DOHH2 (cell line): Measurements from ENCODE around the gene TNFRSF6B.

Experiments used
- H3F3A ChIP-seq: fragments of 200-600 bp; sonication (generic), shearing (Covaris generic); 2 replicates; pipeline ENCODE4 v1.6.0; 2016; ENCODE audit warnings: antibody characterized with exemption, mild to moderate bottlenecking; ENCODE audit not compliant: control insufficient read depth, insufficient read depth
- H3K27ac ChIP-seq: fragments of 200-600 bp; sonication (generic); 2 replicates; pipeline ENCODE4 v1.5.1; 2014; ENCODE audit warnings: low read depth, mild to moderate bottlenecking, low read length, moderate library complexity
- H3K27me3 ChIP-seq: fragments of 200-600 bp; sonication (generic); 2 replicates; pipeline ENCODE4 v1.6.1; 2014; ENCODE audit warnings: mild to moderate bottlenecking, low read length, mixed read lengths; ENCODE audit not compliant: control insufficient read depth
- H3K36me3 ChIP-seq: fragments of 200-600 bp; sonication (generic); 2 replicates; pipeline ENCODE4 v1.6.1; 2014; ENCODE audit warnings: mild to moderate bottlenecking, low read length, moderate library complexity, mixed read lengths; ENCODE audit not compliant: control insufficient read depth
- H3K4me1 ChIP-seq: fragments of 200-600 bp; sonication (generic); 2 replicates; pipeline ENCODE4 v1.6.1; 2014; ENCODE audit warnings: mild to moderate bottlenecking, low read length, mixed read lengths; ENCODE audit not compliant: control insufficient read depth
- H3K4me2 ChIP-seq: fragments of 200-600 bp; sonication (generic); 2 replicates; pipeline ENCODE4 v1.6.0; 2014; ENCODE audit warnings: mild to moderate bottlenecking, low read length, moderate library complexity
- H3K4me3 ChIP-seq: fragments of 200-600 bp; sonication (generic); 2 replicates; pipeline ENCODE4 v1.5.1; 2014; ENCODE audit warnings: mild to moderate bottlenecking, low read length, mixed read lengths
- H3K79me2 ChIP-seq: fragments of 200-600 bp; sonication (generic); 2 replicates; pipeline ENCODE4 v1.6.1; 2014; ENCODE audit warnings: mild to moderate bottlenecking, low read length, mixed read lengths; ENCODE audit not compliant: control insufficient read depth
- H3K9me2 ChIP-seq: fragments of 200-600 bp; sonication (generic); replicated peaks from 2 replicates; pipeline ENCODE4 v1.6.1; 2014; ENCODE audit warnings: mild to moderate bottlenecking, low read length, mixed read lengths; ENCODE audit not compliant: control insufficient read depth
- H3K9me3 ChIP-seq: fragments of 200-600 bp; sonication (generic); 2 replicates; pipeline ENCODE4 v1.6.1; 2014; ENCODE audit warnings: antibody characterized with exemption, low read length, mixed read lengths; ENCODE audit not compliant: control insufficient read depth, insufficient read depth
- H4K20me1 ChIP-seq: fragments of 200-600 bp; sonication (generic); 2 replicates; pipeline ENCODE4 v1.6.0; 2014; ENCODE audit warnings: low read depth, mild to moderate bottlenecking, antibody characterized with exemption, low read length, moderate library complexity; ENCODE audit not compliant: control insufficient read depth, insufficient read depth
- EZH2phosphoT487 ChIP-seq: fragments of 200-600 bp; sonication (generic); IDR thresholded peaks from 2 replicates; pipeline ENCODE4 v1.6.1; 2017; ENCODE audit warnings: borderline replicate concordance, mild to moderate bottlenecking, antibody characterized with exemption, low read length, moderate library complexity, mixed read lengths
- TF ChIP-seq, protein P1 (sequence below): fragments of 200-600 bp; sonication (generic); IDR thresholded peaks from one replicate; pipeline ENCODE4 v1.5.1; 2014; ENCODE audit warnings: antibody characterized with exemption, mild to moderate bottlenecking, low read depth, low read length; ENCODE audit not compliant: poor library complexity, severe bottlenecking

The TNFRSF6B gene

GRCh38 chr20:63711085-63711645 lies 14.7 kb downstream of the TNFRSF6B start:
- peaks cover 71% of the 10 kb centered on the region for H3K36me3 ChIP-seq
- no peaks in the 10 kb centered on the region for H3K9me2 ChIP-seq
- H3K9me3 ChIP-seq = peaks cover 7% of the 10 kb centered on the region; the same call in 1 of the 2 replicates
- H3K79me2 ChIP-seq = peaks cover 94% of the 10 kb centered on the region
- H3K4me1 ChIP-seq = peaks cover 15% of the 10 kb centered on the region
- H3K4me2 ChIP-seq = no peak overlapping the region
- no peaks in the 10 kb centered on the region for H3K27me3 ChIP-seq
- H3F3A ChIP-seq = no peaks in the 10 kb centered on the region
- peaks cover 10% of the 10 kb centered on the region for H4K20me1 ChIP-seq
- no peak overlapping the region for H3K27ac ChIP-seq
- TF ChIP-seq EZH2phosphoT487 = no peak
- TF ChIP-seq, protein P1, sequence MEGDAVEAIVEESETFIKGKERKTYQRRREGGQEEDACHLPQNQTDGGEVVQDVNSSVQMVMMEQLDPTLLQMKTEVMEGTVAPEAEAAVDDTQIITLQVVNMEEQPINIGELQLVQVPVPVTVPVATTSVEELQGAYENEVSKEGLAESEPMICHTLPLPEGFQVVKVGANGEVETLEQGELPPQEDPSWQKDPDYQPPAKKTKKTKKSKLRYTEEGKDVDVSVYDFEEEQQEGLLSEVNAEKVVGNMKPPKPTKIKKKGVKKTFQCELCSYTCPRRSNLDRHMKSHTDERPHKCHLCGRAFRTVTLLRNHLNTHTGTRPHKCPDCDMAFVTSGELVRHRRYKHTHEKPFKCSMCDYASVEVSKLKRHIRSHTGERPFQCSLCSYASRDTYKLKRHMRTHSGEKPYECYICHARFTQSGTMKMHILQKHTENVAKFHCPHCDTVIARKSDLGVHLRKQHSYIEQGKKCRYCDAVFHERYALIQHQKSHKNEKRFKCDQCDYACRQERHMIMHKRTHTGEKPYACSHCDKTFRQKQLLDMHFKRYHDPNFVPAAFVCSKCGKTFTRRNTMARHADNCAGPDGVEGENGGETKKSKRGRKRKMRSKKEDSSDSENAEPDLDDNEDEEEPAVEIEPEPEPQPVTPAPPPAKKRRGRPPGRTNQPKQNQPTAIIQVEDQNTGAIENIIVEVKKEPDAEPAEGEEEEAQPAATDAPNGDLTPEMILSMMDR = no peak
- H3K4me3 ChIP-seq = no peak overlapping the region

DNA sequence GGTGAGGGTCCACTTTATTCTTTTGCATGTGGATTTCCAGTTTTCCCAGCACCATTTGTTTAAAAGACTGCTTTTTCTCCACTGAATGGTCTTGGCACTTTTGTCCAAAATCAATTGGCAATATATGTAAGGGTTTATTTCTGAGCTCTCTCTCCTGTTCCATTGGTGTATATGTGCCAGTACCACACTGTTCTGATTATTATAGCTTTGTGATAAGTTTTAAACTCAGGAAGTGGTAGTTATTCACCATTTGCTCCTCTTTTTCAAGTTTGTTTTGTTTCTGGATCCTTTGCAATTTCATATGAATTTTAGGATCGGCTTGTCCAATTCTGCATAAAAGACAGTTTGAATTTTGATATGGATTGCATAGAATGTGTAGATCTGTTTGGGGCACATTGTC lies 15.7 kb downstream of the TNFRSF6B start:
- TF ChIP-seq, protein P1 = no peak
- no peak for TF ChIP-seq EZH2phosphoT487
- Histone ChIP-seq H3K36me3 (peaks cover 69% of the 10 kb centered on the region), H3K4me2 (no peak overlapping the region), H3K27me3 (no peaks in the 10 kb centered on the region), H3K4me1 (peaks cover 10% of the 10 kb centered on the region), H3K9me3 (peaks cover 7% of the 10 kb centered on the region; the same call in 1 of the 2 replicates), H4K20me1 (peaks cover 5% of the 10 kb centered on the region; the same call in 1 of the 2 replicates), H3K9me2 (no peaks in the 10 kb centered on the region), H3F3A (no peaks in the 10 kb centered on the region), H3K4me3 (no peak overlapping the region), H3K79me2 (peaks cover 93% of the 10 kb centered on the region), H3K27ac (no peak overlapping the region)

- Histone ChIP-seq H3K79me2 (peaks cover 87% of the 10 kb centered on the region), H3K9me3 (peaks cover 7% of the 10 kb centered on the region; the same call in 1 of the 2 replicates)
These were observed 18.4 kb downstream of the TNFRSF6B start for GRCh38 chr20:63714858-63715257.

More at GRCh38 chr20:63714858-63715257, 18.4 kb downstream of the TNFRSF6B start:
- H3K4me3 ChIP-seq = no peak overlapping the region
- no peaks in the 10 kb centered on the region for H3K4me1 ChIP-seq
- no peaks in the 10 kb centered on the region for H3K27me3 ChIP-seq
- H3K4me2 ChIP-seq = no peak overlapping the region
- no peaks in the 10 kb centered on the region for H3F3A ChIP-seq
- TF ChIP-seq, protein P1 = no peak
- no peak for TF ChIP-seq EZH2phosphoT487
- H3K36me3 ChIP-seq = peaks cover 69% of the 10 kb centered on the region
- no peaks in the 10 kb centered on the region for H3K9me2 ChIP-seq
- H3K27ac ChIP-seq = no peak overlapping the region
- no peaks in the 10 kb centered on the region for H4K20me1 ChIP-seq
